Suppressor macrophage treated with lipopolysaccharide for 4 hours (primary cell): Measurements from ENCODE around the gene CYBA.

Experiments used
- DNase-seq: peaks from one replicate; pipeline ENCODE4 v3.0.0-alpha.2; 2020

CYBA gene

GRCh38 chr16:88642881-88643643 is 7.8 kb downstream of the CYBA start:
- no peak for DNase-seq

GRCh38 chr16:88640498-88641247 is 10.2 kb downstream of the CYBA start:
- no peak for DNase-seq

GRCh38 chr16:88640039-88640495 is 10.8 kb downstream of the CYBA start:
- no peak for DNase-seq

- DNase-seq = no peak
Observed at GRCh38 chr16:88639231-88640038, 11.4 kb downstream of the CYBA start.

GRCh38 chr16:88638323-88639230 is 12.3 kb downstream of the CYBA start, which contains the start of gene IL17C:
Gene IL17C, plus strand, starts transcription at chr16:88638572. Its CDS starts 70 bp downstream, at chr16:88638642.
- no peak for DNase-seq

- DNase-seq = no peak
Observed at GRCh38 chr16:88636488-88637265, 14.2 kb downstream of the CYBA start.

- no peak for DNase-seq
Observed at GRCh38 chr16:88635671-88636319, 15.1 kb downstream of the CYBA start.

- DNase-seq = no peak
Observed at GRCh38 chr16:88634994-88635670, 15.7 kb downstream of the CYBA start.

GRCh38 chr16:88634141-88634993 is 16.5 kb downstream of the CYBA start:
- DNase-seq = peak; percentile 89

GRCh38 chr16:88633684-88634140 is 17.1 kb downstream of the CYBA start:
- DNase-seq = peak; percentile 71

GRCh38 chr16:88632587-88632930 is 18.3 kb downstream of the CYBA start:
- no peak for DNase-seq

GRCh38 chr16:88631920-88632586 is 18.8 kb downstream of the CYBA start:
- DNase-seq = no peak

GRCh38 chr16:88631384-88631783 is 19.5 kb downstream of the CYBA start:
- no peak for DNase-seq

GRCh38 chr16:88630941-88631340 is 19.9 kb downstream of the CYBA start:
- DNase-seq = no peak

GRCh38 chr16:88630433-88630832 is 20.4 kb downstream of the CYBA start:
- no peak for DNase-seq

GRCh38 chr16:88629835-88630234 is 21.0 kb downstream of the CYBA start:
- DNase-seq = no peak

- DNase-seq = no peak
Observed at GRCh38 chr16:88628512-88628974, 22.3 kb downstream of the CYBA start.
